ENCODE measurements around the gene FGF10.

The FGF10 gene

GRCh38 chr5:44294516-44294915 lies 94.7 kb downstream of the FGF10 start:
- no peak overlapping the region for H3K4me3 ChIP-seq (ENCODE audit: low read depth, low read length)
- POLR2A ChIA-PET, result no interaction called here
- no peak for DNase-seq (ENCODE audit: low read depth, low spot score)
- CTCF ChIA-PET, result no interaction called here
- no peak for TF ChIP-seq CTCF (IDR thresholded peaks at IDR 0.05; ENCODE audit: insufficient read depth, low read length, missing control alignments)

GRCh38 chr5:44292736-44293135 lies 96.5 kb downstream of the FGF10 start:
- CTCF ChIA-PET, result no interaction called here
- POLR2A ChIA-PET, result no interaction called here
- no peak for DNase-seq (ENCODE audit: low read depth, low spot score)
- no peak for TF ChIP-seq CTCF (IDR thresholded peaks at IDR 0.05; ENCODE audit: insufficient read depth, low read length, missing control alignments)
- H3K4me3 ChIP-seq (ENCODE audit: low read depth, low read length), result no peak overlapping the region

GRCh38 chr5:44278469-44278868 lies 110.8 kb downstream of the FGF10 start:
- H3K4me3 ChIP-seq (ENCODE audit: low read depth, low read length), result no peak overlapping the region
- ChIA-PET POLR2A (no interaction called here), CTCF (no interaction called here)
- no peak for DNase-seq (ENCODE audit: low read depth, low spot score)
- no peak for TF ChIP-seq CTCF (IDR thresholded peaks at IDR 0.05; ENCODE audit: insufficient read depth, low read length, missing control alignments)

- ChIA-PET POLR2A (no interaction called here), CTCF (no interaction called here)
- no peak overlapping the region for H3K4me3 ChIP-seq (ENCODE audit: low read depth, low read length)
- DNase-seq (ENCODE audit: low read depth, low spot score), result no peak
- no peak for TF ChIP-seq CTCF (IDR thresholded peaks at IDR 0.05; ENCODE audit: insufficient read depth, low read length, missing control alignments)
Observed at GRCh38 chr5:44275908-44276307, 113.3 kb downstream of the FGF10 start.

GRCh38 chr5:44275329-44275728 lies 113.9 kb downstream of the FGF10 start:
- POLR2A ChIA-PET, result no interaction called here
- CTCF ChIA-PET, result no interaction called here
- H3K4me3 ChIP-seq (ENCODE audit: low read depth, low read length), result no peak overlapping the region
- DNase-seq (ENCODE audit: low read depth, low spot score), result no peak
- TF ChIP-seq CTCF (IDR thresholded peaks at IDR 0.05; ENCODE audit: insufficient read depth, low read length, missing control alignments), result no peak

- no peak overlapping the region for H3K4me3 ChIP-seq (ENCODE audit: low read depth, low read length)
- no peak for DNase-seq (ENCODE audit: low read depth, low spot score)
- ChIA-PET CTCF (no interaction called here), POLR2A (no interaction called here)
- no peak for TF ChIP-seq CTCF (IDR thresholded peaks at IDR 0.05; ENCODE audit: insufficient read depth, low read length, missing control alignments)
Observed at GRCh38 chr5:44267909-44268308, 121.3 kb downstream of the FGF10 start.
